Thyroid gland (tissue), 4 donors: ENCODE results near the gene ADAT3. TPM values are rescaled to one million over a fixed set of nuclear protein-coding genes. Genes with fewer than 3 reads are reported as not detected.

Source experiments
- DNase-seq, 2 donors: peaks; one replicate each; pipeline ENCODE4 v3.0.0-alpha.2; 2019
- H3K27ac ChIP-seq, 3 donors: fragments of 200-600 bp; sonication (generic); 1 replicate in 2 of 3; 2 replicates in 1 of 3; pipeline ENCODE4 v1.5.1; 2016 to 2019; ENCODE audit warnings: mild to moderate bottlenecking in 1 of 3, moderate library complexity in 1 of 3
- H3K27me3 ChIP-seq: fragments of 200-600 bp; sonication (generic); one replicate; pipeline ENCODE4 v1.5.1; 2019
- H3K36me3 ChIP-seq, 2 donors: fragments of 200-600 bp; sonication (generic); one replicate each; pipeline ENCODE4 v1.5.1; 2016 to 2019
- H3K4me1 ChIP-seq, 2 donors: fragments of 200-600 bp; sonication (generic); one replicate each; pipeline ENCODE4 v1.5.1; 2017 to 2019
- H3K4me3 ChIP-seq, 3 donors: fragments of 200-600 bp; sonication (generic); replicated peaks in 1 of 3; 1 replicate in 2 of 3; 2 replicates in 1 of 3; pipeline ENCODE4 v1.5.1; 2016; ENCODE audit warnings: mild to moderate bottlenecking in 1 of 3
- H3K9me3 ChIP-seq: fragments of 200-600 bp; sonication (generic); one replicate; pipeline ENCODE4 v1.5.1; 2017
- CTCF ChIP-seq, 6 experiments: fragments of 200-600 bp in 3 of 6; fragments of 450-650 bp in 3 of 6; sonication (generic) in 3 of 6; IDR thresholded peaks; one replicate each; pipeline ENCODE4 v1.5.1; 2016 to 2019; ENCODE audit warnings: antibody characterized with exemption in 6 of 6, mild to moderate bottlenecking in 2 of 6, inconsistent platforms in 1 of 6, moderate library complexity in 1 of 6
- POLR2A ChIP-seq, 2 donors: fragments of 450-650 bp; IDR thresholded peaks; one replicate each; pipeline ENCODE4 v1.6.1; 2017; ENCODE audit warnings: antibody characterized with exemption in 2 of 2, mild to moderate bottlenecking in 2 of 2, moderate library complexity in 1 of 2
- WGBS, 2 donors: methylation state at CpG; one replicate each; pipeline ENCODE4 v1.1.5; 2017; 5-methylcytosine and 5-hydroxymethylcytosine counted together
- intact Hi-C: fragments of 100-400 bp; cut with DNase I; formaldehyde crosslinking; loops from one replicate; pipeline ENCODE4 v1.15.1; 2023
- total RNA-seq, 4 donors: library from RNA; depleted of rRNA; stranded (reverse); fragments of >200 nt; gene quantifications; one replicate each; pipeline ENCODE4 v1.2.3, GENCODE V29; 2016

ADAT3 gene
- total RNA-seq, 4 donors from 2014 or later: 4.0 to 14.6 (median 8.3) TPM

GRCh38 chr19:1882089-1882785 is 23.0 kb upstream of the ADAT3 start:
- peaks cover 10 to 20% of the 10 kb centered on the region in 2 donors for H3K4me1 ChIP-seq
- intact Hi-C loops: no loop called here
- no peaks in the 10 kb centered on the region for H3K36me3 ChIP-seq
- no peaks in the 10 kb centered on the region for H3K27me3 ChIP-seq
- H3K4me3 ChIP-seq: no peak overlapping the region
- WGBS, 2 donors: 70 to 78% methylated on average over 15 to 19 of the region's 31 CpGs
- TF ChIP-seq CTCF (IDR thresholded peaks at IDR 0.05) (no peak), POLR2A (IDR thresholded peaks at IDR 0.05) (no peak)
- peak overlapping the region in 2 of 3 donors; percentile 0 to 28 for H3K27ac ChIP-seq
- DNase-seq: no peak
- no peaks in the 10 kb centered on the region for H3K9me3 ChIP-seq

GRCh38 chr19:1882786-1883692 is 22.2 kb upstream of the ADAT3 start:
- Histone ChIP-seq H3K4me1 (peaks cover 10 to 20% of the 10 kb centered on the region in 2 donors), H3K27me3 (no peaks in the 10 kb centered on the region), H3K9me3 (no peaks in the 10 kb centered on the region), H3K4me3 (peak overlapping the region in 1 of 3 donors; percentile 6), H3K36me3 (no peaks in the 10 kb centered on the region), H3K27ac (peak overlapping the region in 2 of 3 donors; percentile 28 to 66)
- WGBS, 2 donors: 78 to 80% methylated on average over 16 to 25 of the region's 25 CpGs
- intact Hi-C loops: no loop called here
- no peak for TF ChIP-seq POLR2A (IDR thresholded peaks at IDR 0.05)
- TF ChIP-seq CTCF (IDR thresholded peaks at IDR 0.05): no peak
- no peak for DNase-seq

DNA sequence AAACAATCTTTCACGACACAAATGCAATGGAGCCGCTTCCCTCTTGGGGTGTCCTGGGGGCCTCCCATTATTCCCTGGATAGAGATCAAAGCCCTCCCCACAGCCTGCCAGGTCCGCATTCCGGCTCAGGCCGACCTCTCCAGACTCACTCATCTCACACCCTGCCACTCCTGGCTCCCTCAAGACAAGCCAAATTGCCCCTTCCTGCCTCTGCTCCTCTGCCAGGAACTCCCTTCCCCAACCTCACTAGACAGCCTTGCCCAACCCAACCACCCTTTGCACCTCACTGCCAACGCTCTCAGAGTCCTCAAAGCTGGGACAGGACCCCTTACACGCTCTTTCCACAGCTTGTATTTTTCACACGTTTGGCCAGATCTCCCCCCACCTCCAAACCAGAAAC is 21.4 kb upstream of the ADAT3 start:
- Histone ChIP-seq H3K9me3 (no peaks in the 10 kb centered on the region), H3K4me3 (peak overlapping the region in 1 of 3 donors; percentile 81), H3K4me1 (peaks cover 10 to 20% of the 10 kb centered on the region in 2 donors), H3K36me3 (no peaks in the 10 kb centered on the region), H3K27ac (peak overlapping the region in 2 of 3 donors; percentile 66 to 82), H3K27me3 (no peaks in the 10 kb centered on the region)
- intact Hi-C loops: no loop called here
- no peak for TF ChIP-seq CTCF (IDR thresholded peaks at IDR 0.05)
- no peak for TF ChIP-seq POLR2A (IDR thresholded peaks at IDR 0.05)
- WGBS, 2 donors: 31 to 44% methylated on average over 8 of the region's 8 CpGs
- DNase-seq: no peak

DNA sequence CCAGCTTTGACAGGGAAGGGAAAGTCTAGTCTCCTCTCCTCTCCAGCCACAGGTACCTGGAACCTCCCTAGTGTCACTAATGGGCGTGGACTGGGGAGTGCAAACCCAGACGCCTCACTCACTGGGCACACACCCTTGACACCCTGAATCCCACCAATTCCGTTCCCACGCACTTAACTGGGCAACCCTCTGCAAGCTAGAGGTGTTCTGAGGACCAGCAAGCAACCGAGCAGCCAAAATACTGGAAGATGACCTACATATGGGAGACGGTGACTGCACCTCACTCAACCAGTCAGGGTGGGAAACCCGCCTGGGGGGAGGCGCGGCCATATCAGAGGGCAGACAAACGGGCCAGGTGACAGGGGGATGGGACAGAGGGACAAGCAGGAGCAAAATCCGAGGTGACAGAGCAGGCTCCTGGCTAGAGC is 20.9 kb upstream of the ADAT3 start:
- no peak for DNase-seq
- peaks cover 10 to 20% of the 10 kb centered on the region in 2 donors for H3K4me1 ChIP-seq
- no peaks in the 10 kb centered on the region for H3K27me3 ChIP-seq
- peak overlapping the region; percentile 68 to 81 (median 71) for H3K4me3 ChIP-seq
- intact Hi-C loops: no loop called here
- no peaks in the 10 kb centered on the region for H3K36me3 ChIP-seq
- H3K27ac ChIP-seq: peak overlapping the region in 2 of 3 donors; percentile 66 to 82
- TF ChIP-seq CTCF (IDR thresholded peaks at IDR 0.05): no peak
- TF ChIP-seq POLR2A (IDR thresholded peaks at IDR 0.05): no peak
- 5% methylated on average over 11 of the region's 11 CpGs for WGBS, 2 donors
- H3K9me3 ChIP-seq: no peaks in the 10 kb centered on the region
